HepG2 (cell line): Measurements from ENCODE around the gene CLEC20A. TPM values are rescaled to one million over a fixed set of nuclear protein-coding genes. Genes with fewer than 3 reads are reported as not detected.

Experiments
- ATAC-seq: fragments of 200-7000 bp; cut with Tn5 transposase; 3 replicates; pipeline ENCODE4 v1.9.1; 2020; ENCODE audit warnings: mild to moderate bottlenecking, moderate library complexity
- BruUV-seq: library from RNA; stranded (reverse); fragments of 400-500 nt; replicated peaks from 2 replicates; lab custom pipeline; 2021; lab: Mats Ljungman, UMichigan
- CTCF ChIA-PET: fragments of 300-600 bp; formaldehyde crosslinking; extraction: SDS; loops from one replicate; lab custom pipeline; 2021; ENCODE audit warnings: low total read pairs, inconsistent platforms, low intra/inter-chr PET ratio; lab: Yijun Ruan, JAX
- POLR2A ChIA-PET: fragments of 350-600 bp; sonication (Branson Sonifier 250); formaldehyde crosslinking; loops from one replicate; lab custom pipeline; 2020; ENCODE audit warnings: antibody characterized with exemption, inconsistent platforms; lab: Yijun Ruan, JAX
- DNase-seq: peaks from one replicate; pipeline ENCODE4 v3.0.0-alpha.2; 2015; ENCODE audit warnings: low spot score
- FAIRE-seq: peaks from 3 replicates; lab custom pipeline; 2011; peaks lifted over from hg19 to GRCh38; lab: Jason Lieb, UNC
- H2AFZ ChIP-seq: one replicate; pipeline ENCODE4 v1.6.1; 2011; ENCODE audit warnings: low read length, inconsistent platforms
- H3K27ac ChIP-seq: fragments of 300-600 bp; 3 replicates; pipeline ENCODE4 v1.8.0; 2011; ENCODE audit warnings: mixed run types, mild to moderate bottlenecking, mixed read lengths, low read length, inconsistent platforms; ENCODE audit not compliant: insufficient read depth; ENCODE audit errors: extremely low read length
- H3K27me3 ChIP-seq, 2 experiments: fragments of 200-600 bp in 1 of 2; 2 replicates in 1 of 2; 3 replicates in 1 of 2; pipeline versions ENCODE4 v1.6.0 to v1.8.0; 2011; ENCODE audit warnings: low read length in 2 of 2, mild to moderate bottlenecking in 2 of 2, moderate library complexity in 2 of 2, inconsistent platforms in 1 of 2; ENCODE audit not compliant: insufficient read depth in 2 of 2, control insufficient read depth in 1 of 2
- H3K36me3 ChIP-seq, 2 experiments: fragments of 200-600 bp in 1 of 2; replicated peaks in 1 of 2; 2 replicates in 1 of 2; 3 replicates in 1 of 2; pipeline versions ENCODE4 v1.5.1 to v1.8.0; 2011; ENCODE audit warnings: low read length in 2 of 2, inconsistent platforms in 1 of 2; ENCODE audit not compliant: insufficient read depth in 2 of 2, control insufficient read depth in 1 of 2
- H3K4me1 ChIP-seq: 2 replicates; pipeline ENCODE4 v1.5.1; 2012; ENCODE audit warnings: low read length, inconsistent platforms; ENCODE audit not compliant: insufficient read depth
- H3K4me2 ChIP-seq: 2 replicates; pipeline ENCODE4 v1.6.0; 2011; ENCODE audit warnings: low read depth, low read length, inconsistent platforms
- H3K4me3 ChIP-seq, 3 experiments: fragments of 200-600 bp in 1 of 3; sonication (generic), shearing (Covaris generic) in 1 of 3; replicated peaks in 1 of 3; 2 replicates each; pipeline ENCODE4 v1.5.1; 2011 to 2016; ENCODE audit warnings: low read length in 3 of 3, inconsistent platforms in 2 of 3, low read depth in 2 of 3, mild to moderate bottlenecking in 2 of 3, control low read depth in 1 of 3, mixed read lengths in 1 of 3; ENCODE audit not compliant: insufficient read depth in 1 of 3
- H3K79me2 ChIP-seq: one replicate; pipeline ENCODE4 v1.6.1; 2011; ENCODE audit warnings: low read length, inconsistent platforms; ENCODE audit not compliant: insufficient read depth
- H3K9ac ChIP-seq: 2 replicates; pipeline ENCODE4 v1.6.0; 2011; ENCODE audit warnings: mild to moderate bottlenecking, low read depth, low read length, inconsistent platforms; ENCODE audit not compliant: insufficient read depth
- H3K9me3 ChIP-seq: 2 replicates; pipeline ENCODE4 v1.5.1; 2012; ENCODE audit warnings: mild to moderate bottlenecking, low read length
- H4K20me1 ChIP-seq: 2 replicates; pipeline ENCODE4 v1.6.0; 2011; ENCODE audit warnings: inconsistent platforms, mild to moderate bottlenecking, low read length, moderate library complexity; ENCODE audit not compliant: insufficient read depth
- ERF ChIP-seq: IDR thresholded peaks from 2 replicates; pipeline ENCODE4 v1.6.1; 2018; ENCODE audit warnings: missing biosample characterization, missing genetic modification reagents
- KDM5A ChIP-seq: fragments of 200-600 bp; sonication (generic); IDR thresholded peaks from 2 replicates; pipeline ENCODE4 v1.7.0; 2018; ENCODE audit warnings: antibody characterized with exemption, mild to moderate bottlenecking, low read length, borderline replicate concordance
- PHF21A ChIP-seq: sonication (generic); formaldehyde crosslinking; IDR thresholded peaks from 2 replicates; pipeline ENCODE4 v1.5.0; 2020; ENCODE audit warnings: mild to moderate bottlenecking, missing genetic modification reagents
- ZBTB21 ChIP-seq: sonication (generic); formaldehyde crosslinking; IDR thresholded peaks from 2 replicates; pipeline ENCODE4 v1.4.0; 2020; ENCODE audit warnings: missing genetic modification reagents
- ZNF501 ChIP-seq: sonication (generic); formaldehyde crosslinking; IDR thresholded peaks from 2 replicates; pipeline ENCODE4 v1.5.1; 2020; ENCODE audit warnings: mild to moderate bottlenecking, moderate library complexity, missing genetic modification reagents
- ZNF512 ChIP-seq: sonication (generic); formaldehyde crosslinking; IDR thresholded peaks from 2 replicates; pipeline ENCODE4 v1.4.0; 2020; ENCODE audit warnings: mild to moderate bottlenecking, missing genetic modification reagents
- ZNF597 ChIP-seq: sonication (generic); formaldehyde crosslinking; IDR thresholded peaks from 2 replicates; pipeline ENCODE4 v1.5.0; 2020; ENCODE audit warnings: missing genetic modification reagents
- ZNF703 ChIP-seq: sonication (generic); formaldehyde crosslinking; IDR thresholded peaks from 2 replicates; pipeline ENCODE4 v1.5.1; 2020; ENCODE audit warnings: missing genetic modification reagents, mild to moderate bottlenecking, moderate library complexity, borderline replicate concordance
- ZSCAN9 ChIP-seq: IDR thresholded peaks from 2 replicates; pipeline ENCODE4 v1.6.1; 2016; ENCODE audit warnings: borderline replicate concordance
- WGBS: methylation state at CpG from one replicate; pipeline ENCODE4 v1.1.6; 2017; ENCODE audit warnings: low lambda C conversion rate; 5-methylcytosine and 5-hydroxymethylcytosine counted together
- in situ Hi-C: cut with HindIII; loops from 2 replicates; pipeline ENCODE4 v1.10.0; 2017; ENCODE audit warnings: low pct_unique_long_range_greater_than_20kb; ENCODE audit not compliant: extremely low pct_ligation_motif_present
- intact Hi-C: fragments of 100-400 bp; cut with micrococcal nuclease; formaldehyde crosslinking; loops from one replicate; pipeline ENCODE4 v1.10.0; 2022; ENCODE audit not compliant: unreplicated experiment
- polyA plus RNA-seq, 8 experiments: library from polyadenylated mRNA; depleted of rRNA in 3 of 8; stranded (reverse) in 7 of 8; unstranded in 1 of 8; fragments of >200 nt; fragmentation: Illumina TruSeq in 4 of 8; extraction: Trizol in 4 of 8; gene quantifications; 2 replicates each; pipeline versions ENCODE4 v1.2.1 to v1.2.3, GENCODE V29; 2011 to 2016; ENCODE audit warnings: low read depth in 4 of 8, missing spikeins in 1 of 8, mixed read lengths in 1 of 8; ENCODE audit not compliant: insufficient read depth in 1 of 8
- total RNA-seq, 5 experiments: library from RNA; depleted of rRNA; stranded (reverse); fragments of >200 nt; fragmentation: Illumina TruSeq; extraction: Trizol; gene quantifications; 2 replicates each; pipeline ENCODE4 v1.2.3, GENCODE V29; 2016; ENCODE audit warnings: low read depth in 1 of 5
- TF ChIP-seq, protein P1 (sequence below): sonication (generic); formaldehyde crosslinking; IDR thresholded peaks from 2 replicates; pipeline ENCODE4 v1.4.0; 2020; ENCODE audit warnings: mild to moderate bottlenecking, missing genetic modification reagents

CLEC20A gene
- total and polyA plus RNA-seq, 2 of the 13 experiments (the other 11 are each of a cell fraction or from before 2014, with no cell fraction given): not detected

- Histone ChIP-seq H3K4me3 (no peak overlapping the region), H3K36me3 (no peaks in the 10 kb centered on the region), H3K9me3 (no peaks in the 10 kb centered on the region), H3K27me3 (no peaks in the 10 kb centered on the region; a peak in 1 of 5 replicates), H3K4me1 (peaks cover 16% of the 10 kb centered on the region; the same call in 1 of the 2 replicates), H3K4me2 (no peak overlapping the region), H3K9ac (no peak overlapping the region), H3K27ac (no peak overlapping the region), H4K20me1 (no peaks in the 10 kb centered on the region), H3K79me2 (no peaks in the 10 kb centered on the region), H2AFZ (no peak overlapping the region)
- WGBS: 3% methylated on average over 4 of the region's 6 CpGs
- FAIRE-seq (no peak), ATAC-seq (no peak), DNase-seq (no peak)
- intact Hi-C loops (no loop called here), in situ Hi-C loops (loop anchor here (10.0 kb wide), 1 partner anchor 209 kb away; no protein-coding TSS in a partner anchor)
- CTCF ChIA-PET: no interaction called here
- POLR2A ChIA-PET: no interaction called here
- no TSS peak for BruUV-seq
- TF ChIP-seq KDM5A (no peak), ZBTB21 (CRISPR knock-in tag) (no peak), ERF (no peak), ZNF512 (CRISPR knock-in tag) (no peak), ZNF501 (CRISPR knock-in tag) (no peak), ZNF703 (CRISPR knock-in tag) (no peak), ZSCAN9 (no peak), PHF21A (CRISPR knock-in tag) (no peak), ZNF597 (no peak)
- TF ChIP-seq, protein P1, sequence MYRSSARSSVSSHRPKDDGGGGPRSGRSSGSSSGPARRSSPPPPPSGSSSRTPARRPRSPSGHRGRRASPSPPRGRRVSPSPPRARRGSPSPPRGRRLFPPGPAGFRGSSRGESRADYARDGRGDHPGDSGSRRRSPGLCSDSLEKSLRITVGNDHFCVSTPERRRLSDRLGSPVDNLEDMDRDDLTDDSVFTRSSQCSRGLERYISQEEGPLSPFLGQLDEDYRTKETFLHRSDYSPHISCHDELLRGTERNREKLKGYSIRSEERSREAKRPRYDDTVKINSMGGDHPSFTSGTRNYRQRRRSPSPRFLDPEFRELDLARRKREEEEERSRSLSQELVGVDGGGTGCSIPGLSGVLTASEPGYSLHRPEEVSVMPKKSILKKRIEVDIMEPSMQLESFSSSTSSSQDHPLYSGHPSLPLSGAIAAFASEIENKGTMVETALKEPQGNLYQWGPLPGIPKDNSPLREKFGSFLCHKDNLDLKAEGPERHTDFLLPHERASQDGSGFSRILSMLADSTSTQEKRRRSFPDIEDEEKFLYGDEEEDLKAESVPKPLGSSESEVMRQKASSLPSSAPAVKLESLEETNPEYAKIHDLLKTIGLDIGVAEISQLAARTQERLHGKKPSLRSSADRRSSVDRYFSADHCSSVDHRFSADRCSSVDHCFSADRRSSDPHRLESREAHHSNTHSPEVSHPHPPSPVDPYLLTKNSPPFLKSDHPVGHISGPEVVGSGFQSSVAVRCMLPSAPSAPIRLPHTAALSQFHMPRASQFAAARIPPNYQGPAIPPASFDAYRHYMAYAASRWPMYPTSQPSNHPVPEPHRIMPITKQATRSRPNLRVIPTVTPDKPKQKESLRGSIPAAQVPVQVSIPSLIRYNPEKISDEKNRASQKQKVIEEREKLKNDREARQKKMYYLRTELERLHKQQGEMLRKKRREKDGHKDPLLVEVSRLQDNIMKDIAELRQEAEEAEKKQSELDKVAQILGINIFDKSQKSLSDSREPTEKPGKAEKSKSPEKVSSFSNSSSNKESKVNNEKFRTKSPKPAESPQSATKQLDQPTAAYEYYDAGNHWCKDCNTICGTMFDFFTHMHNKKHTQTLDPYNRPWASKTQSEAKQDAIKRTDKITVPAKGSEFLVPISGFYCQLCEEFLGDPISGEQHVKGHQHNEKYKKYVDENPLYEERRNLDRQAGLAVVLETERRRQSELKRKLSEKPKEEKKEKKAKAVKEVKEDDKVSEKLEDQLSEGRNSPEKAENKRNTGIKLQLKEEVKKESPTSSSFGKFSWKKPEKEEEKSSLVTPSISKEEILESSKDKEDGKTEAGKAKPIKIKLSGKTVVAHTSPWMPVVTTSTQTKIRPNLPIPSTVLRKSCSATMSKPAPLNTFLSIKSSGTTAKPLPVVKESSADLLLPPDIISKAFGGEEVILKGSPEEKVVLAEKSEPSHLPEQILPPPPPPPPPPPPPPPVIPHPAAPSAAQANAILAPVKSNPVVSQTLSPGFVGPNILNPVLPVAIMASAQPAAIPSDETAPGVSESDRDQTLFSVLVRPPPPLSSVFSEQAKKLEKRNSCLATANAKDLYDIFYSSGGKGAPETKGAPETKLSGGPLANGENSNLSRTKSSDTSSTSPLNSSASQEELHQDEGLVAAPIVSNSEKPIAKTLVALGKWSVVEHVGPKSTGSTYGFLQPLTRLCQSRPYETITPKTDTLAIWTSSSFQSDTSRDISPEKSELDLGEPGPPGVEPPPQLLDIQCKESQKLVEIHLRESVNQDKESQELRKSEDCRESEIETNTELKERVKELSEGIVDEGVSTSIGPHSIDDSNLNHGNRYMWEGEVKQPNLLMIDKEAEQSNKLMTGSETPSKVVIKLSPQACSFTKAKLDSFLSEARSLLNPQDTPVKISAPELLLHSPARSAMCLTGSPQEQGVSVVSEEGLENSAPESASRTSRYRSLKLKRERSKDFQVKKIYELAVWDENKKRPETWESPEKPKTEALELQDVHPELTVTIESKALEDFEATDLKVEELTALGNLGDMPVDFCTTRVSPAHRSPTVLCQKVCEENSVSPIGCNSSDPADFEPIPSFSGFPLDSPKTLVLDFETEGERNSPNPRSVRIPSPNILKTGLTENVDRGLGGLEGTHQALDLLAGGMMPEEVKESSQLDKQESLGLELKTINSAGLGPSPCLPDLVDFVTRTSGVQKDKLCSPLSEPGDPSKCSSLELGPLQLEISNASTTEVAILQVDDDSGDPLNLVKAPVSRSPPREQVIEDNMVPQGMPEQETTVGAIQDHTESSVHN: no peak
Observed at GRCh38 chr1:178503849-178504248, 7.1 kb upstream of the CLEC20A start.
